ENCODE results near the gene C3orf20. TPM values are rescaled to one million over a fixed set of nuclear protein-coding genes. Genes with fewer than 3 reads are reported as not detected.

The C3orf20 gene
- total and polyA plus RNA-seq, 2 donors (not counting 1 experiment from before 2014, with no cell fraction given): 0.12 to 0.34 TPM

- H3K4me3 ChIP-seq (ENCODE audit: control extremely low read depth in 1 of 5, extremely low read depth in 1 of 5, insufficient read depth in 1 of 5, low read depth in 2 of 5, low read length in 4 of 5): no peak overlapping the region
- ChIA-PET CTCF (no interaction called here), POLR2A (no interaction called here)
- no peaks in the 10 kb centered on the region for H3K4me1 ChIP-seq (ENCODE audit: control insufficient read depth in 2 of 2, insufficient read depth in 2 of 2, low read length in 2 of 2)
- H3K4me2 ChIP-seq (replicated peaks; ENCODE audit: low read depth, low read length, poor library complexity, severe bottlenecking): no peak overlapping the region
- H4K20me1 ChIP-seq (ENCODE audit: control insufficient read depth, insufficient read depth, low read length, poor library complexity, severe bottlenecking): no peaks in the 10 kb centered on the region
- no peaks in the 10 kb centered on the region for H3K79me2 ChIP-seq (ENCODE audit: control insufficient read depth, insufficient read depth, low read length)
- no peaks in the 10 kb centered on the region for H3K36me3 ChIP-seq (replicated peaks in 1 of 2; ENCODE audit: control extremely low read depth in 1 of 2, control insufficient read depth in 1 of 2, extremely low read depth in 1 of 2, insufficient read depth in 2 of 2, low read length in 1 of 2)
- H3K9me3 Mint-ChIP-seq (ENCODE audit: insufficient read depth): no peaks in the 10 kb centered on the region
- no peaks in the 10 kb centered on the region for H3K27me3 Mint-ChIP-seq
- no peak for DNase-seq
- no peak overlapping the region for H3K27ac ChIP-seq (ENCODE audit: low read length in 2 of 2)
- no peaks in the 10 kb centered on the region for H3K27me3 ChIP-seq (replicated peaks in 1 of 4; ENCODE audit: control extremely low read depth in 1 of 4, control insufficient read depth in 3 of 4, insufficient read depth in 4 of 4, low read length in 3 of 4)
- H3K27ac Mint-ChIP-seq: no peak overlapping the region
- H3K9ac ChIP-seq (ENCODE audit: low read length): no peak overlapping the region
- 100% methylated on average over 3 of the region's 5 CpGs for WGBS (ENCODE audit: insufficient coverage)
- intact Hi-C loops (cut with micrococcal nuclease): no loop called here
- no peaks in the 10 kb centered on the region for H3K4me1 Mint-ChIP-seq
- TF ChIP-seq CTCF (IDR thresholded peaks at IDR 0.05) (no peak), EZH2 (IDR thresholded peaks at IDR 0.05; ENCODE audit: borderline replicate concordance, insufficient read depth, low read depth, low read length, poor library complexity, severe bottlenecking) (no peak)
- ATAC-seq (ENCODE audit: low read depth): no peak
- H3K4me3 Mint-ChIP-seq: no peak overlapping the region
- no peaks in the 10 kb centered on the region for H3K9me3 ChIP-seq (ENCODE audit: control extremely low read depth in 1 of 3, control insufficient read depth in 2 of 3, insufficient read depth in 1 of 3, low read length in 2 of 3)
- H2AFZ ChIP-seq (ENCODE audit: insufficient read depth, low read depth, low read length, poor library complexity, severe bottlenecking): no peak overlapping the region
These were observed 53.2 kb downstream of the C3orf20 start for GRCh38 chr3:14728113-14728512.

- Histone ChIP-seq H3K4me1 (ENCODE audit: control insufficient read depth in 2 of 2, insufficient read depth in 2 of 2, low read length in 2 of 2) (no peaks in the 10 kb centered on the region), H4K20me1 (ENCODE audit: control insufficient read depth, insufficient read depth, low read length, poor library complexity, severe bottlenecking) (no peaks in the 10 kb centered on the region), H2AFZ (ENCODE audit: insufficient read depth, low read depth, low read length, poor library complexity, severe bottlenecking) (no peak overlapping the region), H3K9ac (ENCODE audit: low read length) (no peak overlapping the region), H3K4me3 (ENCODE audit: control extremely low read depth in 1 of 5, extremely low read depth in 1 of 5, insufficient read depth in 1 of 5, low read depth in 2 of 5, low read length in 4 of 5) (no peak overlapping the region), H3K9me3 (ENCODE audit: control extremely low read depth in 1 of 3, control insufficient read depth in 2 of 3, insufficient read depth in 1 of 3, low read length in 2 of 3) (no peaks in the 10 kb centered on the region), H3K79me2 (ENCODE audit: control insufficient read depth, insufficient read depth, low read length) (no peaks in the 10 kb centered on the region), H3K4me2 (replicated peaks; ENCODE audit: low read depth, low read length, poor library complexity, severe bottlenecking) (no peak overlapping the region), H3K27me3 (replicated peaks in 1 of 4; ENCODE audit: control extremely low read depth in 1 of 4, control insufficient read depth in 3 of 4, insufficient read depth in 4 of 4, low read length in 3 of 4) (no peaks in the 10 kb centered on the region), H3K36me3 (replicated peaks in 1 of 2; ENCODE audit: control extremely low read depth in 1 of 2, control insufficient read depth in 1 of 2, extremely low read depth in 1 of 2, insufficient read depth in 2 of 2, low read length in 1 of 2) (no peaks in the 10 kb centered on the region), H3K27ac (ENCODE audit: low read length in 2 of 2) (no peak overlapping the region)
- CTCF ChIA-PET: no interaction called here
- POLR2A ChIA-PET: no interaction called here
- no peak for ATAC-seq (ENCODE audit: low read depth)
- no peak for DNase-seq
- intact Hi-C loops (cut with micrococcal nuclease): no loop called here
- WGBS (ENCODE audit: insufficient coverage): 67% methylated on average over 1 of the region's 6 CpGs
- Mint-ChIP-seq H3K4me1 (no peaks in the 10 kb centered on the region), H3K4me3 (no peak overlapping the region), H3K9me3 (ENCODE audit: insufficient read depth) (peaks cover 2% of the 10 kb centered on the region), H3K27ac (no peak overlapping the region), H3K27me3 (no peaks in the 10 kb centered on the region)
- no peak for TF ChIP-seq EZH2 (IDR thresholded peaks at IDR 0.05; ENCODE audit: borderline replicate concordance, insufficient read depth, low read depth, low read length, poor library complexity, severe bottlenecking)
These were observed 55.9 kb downstream of the C3orf20 start for GRCh38 chr3:14730703-14731382.
